ENCODE measurements around the gene TMED4.
A peak's percentile ranks its signal among the peaks of the same experiment; 100 is the strongest.
"Not testable (repeated sequence)": the region's sequence is repeated elsewhere in the genome, so short reads cannot be mapped to it uniquely, and the experiment has no call there.

The TMED4 gene

DNA sequence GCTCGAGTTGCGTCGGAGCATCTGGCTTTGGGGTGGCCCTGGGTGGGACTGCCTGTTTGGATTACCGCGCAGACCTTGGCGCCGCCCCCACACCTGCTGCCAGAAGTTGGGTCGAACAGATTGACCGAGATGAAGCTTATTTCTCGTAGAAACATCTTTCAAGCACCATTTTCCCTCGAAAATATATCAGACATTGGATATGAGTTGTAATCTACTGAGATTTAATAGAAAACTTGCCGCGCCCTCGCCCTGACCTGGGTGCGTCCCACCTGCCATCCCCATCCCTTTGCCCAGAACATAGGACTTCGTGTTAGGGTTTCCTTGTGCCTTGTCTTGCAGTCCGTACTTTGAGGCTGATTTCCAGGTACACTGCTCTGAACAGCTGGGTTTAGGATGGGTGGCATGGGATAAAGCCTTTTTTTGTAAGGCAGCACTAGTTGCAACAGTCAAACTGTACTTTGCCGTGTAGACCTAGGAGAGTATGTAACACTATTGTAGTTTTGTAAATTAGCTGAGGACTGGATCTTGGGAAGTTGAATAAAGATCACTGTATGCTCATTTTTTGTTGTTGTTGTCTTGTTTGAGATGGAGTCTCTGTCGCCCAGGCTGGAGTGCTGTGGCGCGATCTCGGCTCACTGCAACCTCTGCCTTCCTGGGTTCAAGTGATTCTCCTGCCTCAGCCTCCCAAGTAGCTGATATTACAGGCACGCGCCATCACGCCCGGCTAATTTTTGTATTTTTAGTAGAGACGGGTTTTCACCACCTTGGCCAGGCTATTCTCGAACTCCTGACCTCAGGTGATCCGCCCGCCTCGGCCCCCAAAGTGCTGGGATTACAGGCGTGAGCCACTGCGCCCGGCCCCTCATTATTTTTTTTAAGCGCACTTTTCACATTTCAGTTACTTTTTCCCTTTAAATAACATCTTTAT lies 25.4 kb upstream of the TMED4 start:
- no peak for DNase-seq (ENCODE audit: low read depth)

DNA sequence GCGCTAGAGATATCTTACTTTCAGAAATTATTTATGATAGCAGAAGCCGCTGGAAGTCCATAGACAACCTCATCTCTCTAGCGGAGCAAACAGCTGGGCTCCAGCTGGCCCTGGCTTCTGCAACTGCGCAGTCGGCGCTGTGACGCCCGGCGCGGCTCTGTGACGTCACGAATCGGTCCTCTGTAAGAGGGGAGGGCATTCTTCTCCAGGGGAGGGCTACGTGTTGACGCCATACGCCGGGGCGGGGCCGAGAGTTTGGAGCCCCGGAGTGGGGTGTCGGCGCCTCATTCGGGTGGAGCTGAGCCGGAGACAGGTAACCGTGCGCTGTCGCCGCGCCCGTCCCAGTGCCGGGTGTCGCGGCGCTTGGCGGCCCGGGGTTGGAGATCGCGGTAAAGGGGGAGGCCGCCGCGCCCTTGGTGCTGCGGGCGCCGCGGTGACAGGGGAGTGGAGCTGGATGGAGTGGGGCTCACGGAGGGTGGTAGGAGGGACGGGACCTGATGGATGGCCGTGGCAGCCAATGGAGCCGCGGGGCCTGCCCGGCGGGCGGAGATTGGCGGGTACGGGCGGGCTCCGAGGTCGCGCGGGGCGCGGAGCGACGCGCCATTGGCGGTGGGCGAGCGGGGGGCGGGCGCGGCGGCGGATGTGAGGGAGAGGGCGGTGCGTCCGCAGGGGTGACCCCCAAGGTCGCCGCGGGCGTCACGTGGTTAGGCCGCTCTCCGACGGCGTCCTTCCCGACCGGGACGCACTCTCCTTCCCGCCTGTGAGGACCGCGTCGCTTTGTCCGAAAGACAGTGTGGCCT lies 24.5 kb upstream of the TMED4 start, which contains the start of gene OGDH:
TSS of gene OGDH (plus strand) at position 287 of the 800 bp plus-strand sequence. CDS start 17,717 bp downstream, outside the sequence.
- peak within 1 kb of the TSS; percentile 87 for H3K4me3 ChIP-seq (ENCODE audit: low read length)
- DNase-seq (ENCODE audit: low read depth) = peak; percentile 93
- TF ChIP-seq, protein P1, sequence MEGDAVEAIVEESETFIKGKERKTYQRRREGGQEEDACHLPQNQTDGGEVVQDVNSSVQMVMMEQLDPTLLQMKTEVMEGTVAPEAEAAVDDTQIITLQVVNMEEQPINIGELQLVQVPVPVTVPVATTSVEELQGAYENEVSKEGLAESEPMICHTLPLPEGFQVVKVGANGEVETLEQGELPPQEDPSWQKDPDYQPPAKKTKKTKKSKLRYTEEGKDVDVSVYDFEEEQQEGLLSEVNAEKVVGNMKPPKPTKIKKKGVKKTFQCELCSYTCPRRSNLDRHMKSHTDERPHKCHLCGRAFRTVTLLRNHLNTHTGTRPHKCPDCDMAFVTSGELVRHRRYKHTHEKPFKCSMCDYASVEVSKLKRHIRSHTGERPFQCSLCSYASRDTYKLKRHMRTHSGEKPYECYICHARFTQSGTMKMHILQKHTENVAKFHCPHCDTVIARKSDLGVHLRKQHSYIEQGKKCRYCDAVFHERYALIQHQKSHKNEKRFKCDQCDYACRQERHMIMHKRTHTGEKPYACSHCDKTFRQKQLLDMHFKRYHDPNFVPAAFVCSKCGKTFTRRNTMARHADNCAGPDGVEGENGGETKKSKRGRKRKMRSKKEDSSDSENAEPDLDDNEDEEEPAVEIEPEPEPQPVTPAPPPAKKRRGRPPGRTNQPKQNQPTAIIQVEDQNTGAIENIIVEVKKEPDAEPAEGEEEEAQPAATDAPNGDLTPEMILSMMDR (conservative IDR thresholded peaks at IDR 0.05; ENCODE audit: low read depth, low read length) = no peak

More for the DNA sequence above, 25.4 kb upstream of the TMED4 start:
- TF ChIP-seq, protein P1 (conservative IDR thresholded peaks at IDR 0.05; ENCODE audit: low read depth, low read length) = no peak
- H3K4me3 ChIP-seq (ENCODE audit: low read length) = peak overlapping the region; percentile 83

DNA sequence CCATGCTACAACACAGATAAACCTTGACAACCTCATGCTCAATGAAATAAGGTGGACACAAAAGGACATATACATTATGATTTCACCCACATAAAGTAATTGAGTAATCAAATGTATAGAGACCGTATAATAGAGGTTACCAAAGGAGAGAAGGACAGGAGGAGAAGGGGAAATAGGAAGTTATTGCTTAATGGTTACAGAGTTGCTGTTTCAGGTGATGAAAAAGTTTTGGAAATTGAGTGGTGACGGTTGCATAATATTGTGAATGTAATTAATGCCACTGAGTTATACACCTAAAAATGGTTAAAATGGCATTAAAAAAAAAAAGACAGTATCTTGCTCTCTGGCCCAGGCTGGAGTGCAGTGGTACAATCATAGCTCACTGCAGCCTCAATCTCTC lies 22.9 kb upstream of the TMED4 start:
- TF ChIP-seq, protein P1 (conservative IDR thresholded peaks at IDR 0.05; ENCODE audit: low read depth, low read length) = no peak
- no peak overlapping the region for H3K4me3 ChIP-seq (ENCODE audit: low read length)
- DNase-seq (ENCODE audit: low read depth) = no peak

GRCh38 chr7:44603193-44603592 lies 21.2 kb upstream of the TMED4 start:
- TF ChIP-seq, protein P1 (conservative IDR thresholded peaks at IDR 0.05; ENCODE audit: low read depth, low read length) = no peak
- DNase-seq (ENCODE audit: low read depth) = no peak
- no peak overlapping the region for H3K4me3 ChIP-seq (ENCODE audit: low read length)

DNA sequence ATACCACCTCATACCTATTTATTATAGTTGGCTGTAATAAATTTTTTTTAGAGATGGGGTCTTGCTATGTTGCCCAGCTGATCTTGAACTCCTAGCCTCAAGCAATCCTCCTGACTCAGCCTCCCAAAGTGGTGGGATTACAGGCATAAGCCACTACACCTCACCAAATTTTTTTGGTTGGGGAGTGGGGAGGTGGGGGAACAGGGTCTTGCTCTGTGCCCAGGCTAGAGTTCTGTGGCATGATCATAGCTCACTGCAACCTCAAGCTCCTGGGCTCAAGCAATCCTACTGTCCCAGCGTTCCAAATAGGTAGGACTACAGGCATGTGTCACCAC lies 20.5 kb upstream of the TMED4 start:
- no peak for DNase-seq (ENCODE audit: low read depth)
- TF ChIP-seq, protein P1 (conservative IDR thresholded peaks at IDR 0.05; ENCODE audit: low read depth, low read length) = no peak
- H3K4me3 ChIP-seq (ENCODE audit: low read length) = no peak overlapping the region

- no peak overlapping the region for H3K4me3 ChIP-seq (ENCODE audit: low read length)
- DNase-seq (ENCODE audit: low read depth) = no peak
- TF ChIP-seq, protein P1 (conservative IDR thresholded peaks at IDR 0.05; ENCODE audit: low read depth, low read length) = no peak
Measured at GRCh38 chr7:44599222-44599621, 17.2 kb upstream of the TMED4 start.

- H3K4me3 ChIP-seq (ENCODE audit: low read length); DNase-seq (ENCODE audit: low read depth): not testable (repeated sequence)
Measured at GRCh38 chr7:44597181-44597580, 15.2 kb upstream of the TMED4 start.
